HEK293T (cell line): Measurements from ENCODE around the gene SBNO2.

ENCODE experiments used
- CTCF ChIA-PET: fragments of 350-600 bp; formaldehyde crosslinking; extraction: SDS; loops from one replicate; lab custom pipeline; 2021; ENCODE audit warnings: antibody characterized with exemption, inconsistent platforms; lab: Yijun Ruan, JAX
- POLR2A ChIA-PET: fragments of 350-600 bp; formaldehyde crosslinking; extraction: SDS; loops from one replicate; lab custom pipeline; 2020; ENCODE audit warnings: antibody characterized with exemption, inconsistent platforms; lab: Yijun Ruan, JAX
- DNase-seq: peaks from one replicate; pipeline ENCODE4 v3.0.0; 2012; ENCODE audit warnings: mixed read lengths; ENCODE audit errors: extremely low spot score
- ARNT ChIP-seq: fragments of 450-650 bp; IDR thresholded peaks from 2 replicates; pipeline ENCODE4 v1.6.1; 2017; ENCODE audit warnings: mild to moderate bottlenecking
- BHLHE40 ChIP-seq: fragments of 450-650 bp; IDR thresholded peaks from 2 replicates; pipeline ENCODE4 v1.6.1; 2016; ENCODE audit warnings: mild to moderate bottlenecking, moderate library complexity, borderline replicate concordance
- CTBP1 ChIP-seq: fragments of 450-650 bp; IDR thresholded peaks from 2 replicates; pipeline ENCODE4 v1.6.1; 2016; ENCODE audit warnings: borderline replicate concordance
- ELF4 ChIP-seq: fragments of 450-650 bp; IDR thresholded peaks from 2 replicates; pipeline ENCODE4 v1.6.1; 2017; ENCODE audit warnings: antibody characterized with exemption
- FOXA1 ChIP-seq: fragments of 450-650 bp; IDR thresholded peaks from 2 replicates; pipeline ENCODE4 v1.6.1; 2016; ENCODE audit warnings: mild to moderate bottlenecking
- FOXK2 ChIP-seq: fragments of 450-650 bp; IDR thresholded peaks from 2 replicates; pipeline ENCODE4 v1.6.1; 2016; ENCODE audit warnings: mild to moderate bottlenecking
- FOXM1 ChIP-seq: fragments of 450-650 bp; IDR thresholded peaks from 2 replicates; pipeline ENCODE4 v1.6.1; 2017; ENCODE audit warnings: mild to moderate bottlenecking, borderline replicate concordance
- HDGF ChIP-seq: fragments of 450-650 bp; IDR thresholded peaks from 2 replicates; pipeline ENCODE4 v1.6.1; 2017; ENCODE audit warnings: antibody characterized with exemption, borderline replicate concordance
- L3MBTL2 ChIP-seq: fragments of 450-650 bp; conservative IDR thresholded peaks from 2 replicates; pipeline ENCODE4 v1.6.1; 2016; ENCODE audit warnings: mild to moderate bottlenecking
- LEF1 ChIP-seq: fragments of 450-650 bp; IDR thresholded peaks from 2 replicates; pipeline ENCODE4 v1.6.1; 2017; ENCODE audit warnings: mild to moderate bottlenecking, borderline replicate concordance
- NFRKB ChIP-seq: fragments of 450-650 bp; IDR thresholded peaks from 2 replicates; pipeline ENCODE4 v1.6.1; 2016; ENCODE audit warnings: mild to moderate bottlenecking, moderate library complexity
- SP1 ChIP-seq: fragments of 450-650 bp; IDR thresholded peaks from 2 replicates; pipeline ENCODE4 v1.6.1; 2017
- SUZ12 ChIP-seq: fragments of 450-650 bp; IDR thresholded peaks from 2 replicates; pipeline ENCODE4 v1.6.1; 2016; ENCODE audit warnings: mild to moderate bottlenecking
- TARDBP ChIP-seq: fragments of 450-650 bp; IDR thresholded peaks from 2 replicates; pipeline ENCODE4 v1.6.1; 2016
- ZNF384 ChIP-seq: fragments of 450-650 bp; IDR thresholded peaks from 2 replicates; pipeline ENCODE4 v1.6.1; 2016
- TF ChIP-seq, protein P1 (sequence below): fragments of 450-650 bp; IDR thresholded peaks from 2 replicates; pipeline ENCODE4 v1.6.1; 2016

SBNO2 gene

DNA sequence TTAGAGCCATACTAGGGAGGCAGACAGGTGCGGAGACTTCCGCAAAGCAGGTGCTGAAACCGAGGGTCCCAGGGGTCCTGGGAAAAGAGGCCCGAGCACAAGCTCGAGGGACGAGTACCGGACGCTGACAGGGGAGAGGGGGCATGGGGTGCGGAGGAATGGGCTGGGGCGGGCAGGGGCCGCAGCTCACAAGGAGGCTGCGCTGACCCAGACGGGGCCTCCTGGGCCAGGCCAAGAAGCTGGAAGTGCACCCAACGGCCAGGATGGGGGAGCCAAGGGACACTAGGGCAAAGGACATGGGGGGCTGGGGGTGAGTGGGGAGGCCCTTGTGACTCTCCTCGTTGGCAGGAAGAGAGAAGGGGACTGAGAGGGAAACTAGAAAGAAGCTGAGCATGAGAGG is 80.7 kb downstream of the SBNO2 start:
- POLR2A ChIA-PET, result interaction anchor here (1.6 to 1.7 kb wide), 2 partner anchors 8 to 175 kb away, joined by 6 to 11 read pairs; no protein-coding TSS in a partner anchor
- TF ChIP-seq ELF4 (no peak), FOXK2 (no peak), FOXM1 (no peak), NFRKB (no peak), SP1 (no peak), CTBP1 (no peak)
- TF ChIP-seq, protein P1, sequence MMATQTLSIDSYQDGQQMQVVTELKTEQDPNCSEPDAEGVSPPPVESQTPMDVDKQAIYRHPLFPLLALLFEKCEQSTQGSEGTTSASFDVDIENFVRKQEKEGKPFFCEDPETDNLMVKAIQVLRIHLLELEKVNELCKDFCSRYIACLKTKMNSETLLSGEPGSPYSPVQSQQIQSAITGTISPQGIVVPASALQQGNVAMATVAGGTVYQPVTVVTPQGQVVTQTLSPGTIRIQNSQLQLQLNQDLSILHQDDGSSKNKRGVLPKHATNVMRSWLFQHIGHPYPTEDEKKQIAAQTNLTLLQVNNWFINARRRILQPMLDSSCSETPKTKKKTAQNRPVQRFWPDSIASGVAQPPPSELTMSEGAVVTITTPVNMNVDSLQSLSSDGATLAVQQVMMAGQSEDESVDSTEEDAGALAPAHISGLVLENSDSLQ, result no peak
- CTCF ChIA-PET, result no interaction called here
- DNase-seq, result no peak

DNA sequence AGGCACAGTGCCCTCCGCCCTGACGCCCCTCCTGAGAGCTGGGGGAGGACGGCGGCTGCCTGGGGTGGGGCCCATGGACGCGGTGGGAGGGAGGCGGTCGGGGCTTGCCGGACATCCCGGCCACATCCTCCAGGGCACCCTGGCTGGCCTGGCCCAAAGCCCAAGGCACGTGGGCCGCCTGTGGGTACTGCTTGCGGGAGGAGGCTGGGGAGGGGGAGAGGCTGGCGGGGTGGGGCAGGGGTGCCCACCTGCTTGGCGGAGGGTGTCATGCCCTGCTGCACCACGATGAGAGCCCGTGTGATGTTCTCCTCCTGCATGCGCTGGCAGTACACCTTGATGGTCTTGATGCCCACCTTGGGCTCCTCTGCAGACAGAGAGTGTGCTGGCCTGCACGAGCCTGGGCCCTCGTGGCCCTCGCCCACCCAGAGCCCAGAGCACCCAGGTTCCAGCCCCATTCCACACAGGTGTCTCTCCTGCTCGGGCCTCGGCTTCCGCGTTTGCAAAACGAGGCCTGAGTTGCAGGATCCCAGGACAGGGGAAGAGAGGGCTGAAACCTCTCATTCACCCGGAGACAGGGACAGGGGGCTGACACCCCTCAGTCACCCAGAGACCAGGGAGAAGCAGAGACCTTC is 82.4 kb downstream of the SBNO2 start:
- TF ChIP-seq ZNF384, result no peak
- ChIA-PET CTCF (no interaction called here), POLR2A (no interaction called here)
- no peak for DNase-seq

DNA sequence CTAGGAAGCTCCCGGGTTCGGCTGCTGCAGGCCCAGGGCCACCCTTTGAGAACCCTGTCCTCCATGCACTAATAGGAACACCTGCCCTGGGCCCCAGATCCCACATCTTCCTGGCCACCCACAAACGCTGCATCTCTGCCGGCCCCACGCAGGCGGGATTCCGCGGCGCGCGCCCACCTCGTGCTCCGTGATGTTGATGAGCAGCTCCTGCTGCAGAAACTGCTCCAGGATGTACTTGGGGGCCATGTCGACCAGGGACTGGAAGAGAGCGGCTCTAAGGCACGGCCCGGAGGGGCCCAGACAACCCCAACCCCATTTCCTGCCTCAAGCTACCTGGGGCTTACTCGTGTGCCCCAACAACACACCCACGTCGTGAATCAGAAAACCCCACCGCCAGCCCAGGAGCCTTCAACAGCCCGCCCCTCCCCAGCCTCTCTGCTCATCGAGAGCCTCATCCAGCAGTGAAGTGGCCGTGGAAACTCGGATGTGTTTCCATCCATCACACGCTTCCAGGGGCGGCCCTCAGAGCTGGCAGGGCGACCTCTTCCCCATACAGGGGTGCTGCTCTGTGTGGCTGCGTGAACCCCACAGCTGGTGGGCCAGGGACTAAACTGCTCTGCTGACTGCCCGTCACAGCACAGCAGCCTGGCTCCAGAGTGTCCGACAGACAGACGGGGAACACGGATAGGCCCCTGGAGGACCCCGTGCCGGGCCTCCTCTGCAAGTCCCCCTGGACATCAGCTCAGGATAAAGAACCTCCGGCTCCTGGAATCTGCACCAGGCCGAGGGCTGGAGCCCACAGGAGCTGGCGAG is 83.1 kb downstream of the SBNO2 start:
- no peak for DNase-seq
- POLR2A ChIA-PET, result no interaction called here
- CTCF ChIA-PET, result no interaction called here
- no peak for TF ChIP-seq ELF4
- TF ChIP-seq SP1, result no peak
- TF ChIP-seq, protein P1, result no peak
- TF ChIP-seq NFRKB, result no peak
- no peak for TF ChIP-seq SUZ12
- TF ChIP-seq BHLHE40, result no peak
- no peak for TF ChIP-seq LEF1
- TF ChIP-seq ARNT, result no peak
- TF ChIP-seq TARDBP, result no peak
- no peak for TF ChIP-seq FOXM1
- TF ChIP-seq CTBP1, result no peak
- no peak for TF ChIP-seq FOXK2
- no peak for TF ChIP-seq L3MBTL2
- no peak for TF ChIP-seq ZNF384
- no peak for TF ChIP-seq HDGF
- TF ChIP-seq FOXA1, result no peak

DNA sequence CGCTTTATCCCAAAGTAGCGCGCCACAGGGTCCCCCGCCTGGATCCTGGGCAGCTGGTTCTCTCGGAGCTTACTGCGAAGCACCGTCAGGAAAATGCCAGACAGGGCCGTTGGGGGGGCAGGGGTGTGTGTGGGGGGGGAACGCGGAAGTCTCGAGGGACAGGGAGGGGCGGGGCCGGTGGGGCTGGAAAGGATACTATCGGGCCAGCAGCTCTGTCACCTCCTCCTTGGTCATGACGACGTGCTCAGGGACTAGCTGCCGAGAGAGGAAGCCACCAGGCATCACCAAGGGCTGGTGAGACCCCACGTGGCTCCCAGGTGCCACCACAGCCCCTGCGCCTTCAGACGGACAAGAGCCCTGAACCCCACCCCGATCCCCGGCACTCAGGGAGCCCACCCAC is 84.2 kb downstream of the SBNO2 start:
- DNase-seq, result no peak
- ChIA-PET POLR2A (interaction anchor here (1.0 kb wide), 1 partner anchor 49 kb away, joined by 3 read pairs; no protein-coding TSS in a partner anchor), CTCF (no interaction called here)
- TF ChIP-seq ZNF384 (no peak), TARDBP (no peak), ELF4 (no peak), NFRKB (no peak), SUZ12 (no peak), CTBP1 (no peak), ARNT (no peak), FOXA1 (no peak), BHLHE40 (no peak)
- TF ChIP-seq, protein P1, result no peak

DNA sequence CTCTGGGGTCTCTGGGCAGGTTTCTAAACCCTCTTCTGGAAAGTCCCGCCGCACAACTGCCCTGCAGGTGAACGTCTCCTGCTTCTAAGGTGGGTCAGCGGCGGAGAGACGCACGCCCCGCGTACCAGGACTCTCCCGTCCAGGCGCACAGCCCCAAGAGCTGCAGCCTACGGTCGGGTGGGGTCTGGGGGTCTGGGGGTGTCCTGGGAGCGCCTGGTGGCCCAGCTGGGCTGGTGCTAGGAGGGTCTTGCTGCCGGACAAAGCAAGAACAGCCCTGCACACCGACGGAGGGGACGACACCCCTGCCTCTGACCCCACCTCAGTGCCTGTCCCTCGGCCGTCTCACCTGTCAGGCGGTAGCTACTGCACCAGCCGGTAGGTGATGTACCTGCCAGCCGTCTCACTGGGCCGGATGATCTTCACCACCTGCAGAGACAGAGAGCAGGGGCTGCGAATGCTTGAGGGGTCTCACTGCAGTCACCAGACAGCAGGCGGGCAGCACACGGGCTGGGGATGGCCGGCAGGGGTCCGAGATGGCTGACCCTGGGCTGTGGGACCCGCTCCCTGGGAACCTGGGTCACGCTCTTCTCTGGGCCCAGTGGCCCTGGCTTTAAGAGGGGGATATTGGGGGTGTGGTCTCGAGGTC is 84.8 kb downstream of the SBNO2 start:
- ChIA-PET POLR2A (interaction anchor here (1.0 kb wide), 1 partner anchor 48 kb away, joined by 3 read pairs; no protein-coding TSS in a partner anchor), CTCF (no interaction called here)
- DNase-seq, result no peak
- TF ChIP-seq CTBP1, result no peak

DNA sequence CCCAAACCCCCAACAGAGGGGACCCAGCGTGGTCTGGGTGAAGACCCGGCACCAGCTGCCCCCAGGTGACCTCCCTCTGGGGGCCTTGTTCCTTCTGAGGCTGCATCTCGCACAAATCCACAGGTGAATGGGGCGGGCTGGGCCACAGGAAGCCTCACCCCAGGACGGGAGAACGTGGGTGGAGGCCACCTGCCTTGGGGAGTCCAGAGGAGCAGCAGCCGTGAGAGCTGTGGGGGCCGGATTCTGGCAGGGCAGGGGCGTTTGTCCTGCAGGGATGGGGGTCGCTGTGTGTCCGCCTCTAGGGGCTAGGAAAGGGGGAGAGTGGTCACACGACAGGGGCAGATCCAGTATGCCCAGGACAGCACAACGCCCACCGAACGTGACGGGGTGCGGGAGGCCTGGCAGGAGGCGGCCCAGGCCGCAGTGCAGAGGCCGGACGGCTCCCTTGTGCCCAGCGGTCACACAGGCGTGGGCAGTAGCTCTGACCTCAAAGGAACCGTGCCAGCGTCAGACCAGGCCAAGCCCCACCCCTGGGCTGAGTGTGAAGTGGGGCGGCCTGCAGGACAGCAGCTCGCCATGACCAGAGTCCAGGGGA is 85.6 kb downstream of the SBNO2 start:
- TF ChIP-seq NFRKB, result no peak
- no peak for DNase-seq
- POLR2A ChIA-PET, result interaction anchor here (1.0 kb wide), 1 partner anchor 47 kb away, joined by 3 read pairs; no protein-coding TSS in a partner anchor
- CTCF ChIA-PET, result no interaction called here
